NCI-H524 (cell line): Measurements from ENCODE around the gene ITCH.

Source experiments
- DNase-seq, 2 experiments: peaks; one replicate each; lab custom pipeline; 2025; lab: John Stamatoyannopoulos, UW

The ITCH gene

GRCh38 chr20:34531608-34532265 lies 168.7 kb downstream of the ITCH start:
- DNase-seq, result no peak

DNA sequence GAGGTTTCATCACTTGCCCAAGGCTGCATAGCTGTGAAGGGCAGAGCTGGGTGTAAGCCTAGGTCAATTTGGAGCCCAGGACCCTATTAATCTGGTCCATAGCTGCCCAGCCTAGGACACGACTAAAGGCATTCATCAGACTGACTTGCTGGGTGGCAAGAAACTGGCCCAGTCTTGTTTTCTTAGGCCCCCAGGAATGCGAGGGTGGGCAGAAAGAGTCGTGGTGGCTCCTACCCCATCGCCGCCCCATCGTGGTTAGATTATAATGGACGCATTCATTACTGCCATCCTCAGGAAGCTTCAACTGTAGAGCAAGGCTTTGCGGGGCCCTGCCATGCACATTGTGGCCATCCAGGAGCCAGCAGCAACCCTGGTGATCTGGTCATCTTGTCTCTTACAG lies 169.2 kb downstream of the ITCH start:
- no peak for DNase-seq

DNA sequence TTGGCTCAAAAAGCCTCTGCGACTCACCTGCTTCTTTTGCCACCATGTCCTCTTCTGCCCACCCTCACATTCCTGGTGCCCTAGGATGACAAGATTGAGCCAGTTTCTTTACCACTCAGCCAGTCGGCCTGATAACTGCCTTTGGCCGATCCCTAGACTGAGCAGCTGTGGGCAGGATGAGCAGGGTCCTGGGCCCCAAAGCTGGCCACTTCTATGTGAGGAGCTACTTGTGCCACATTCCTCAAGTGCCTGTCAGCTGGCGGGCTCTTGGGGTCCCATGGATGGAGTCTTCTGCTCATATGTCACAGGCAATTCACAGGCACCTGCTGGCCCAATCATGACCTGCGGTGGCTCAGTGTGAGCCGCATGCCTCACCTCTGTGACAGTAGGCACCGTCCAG lies 169.7 kb downstream of the ITCH start:
- no peak for DNase-seq

DNA sequence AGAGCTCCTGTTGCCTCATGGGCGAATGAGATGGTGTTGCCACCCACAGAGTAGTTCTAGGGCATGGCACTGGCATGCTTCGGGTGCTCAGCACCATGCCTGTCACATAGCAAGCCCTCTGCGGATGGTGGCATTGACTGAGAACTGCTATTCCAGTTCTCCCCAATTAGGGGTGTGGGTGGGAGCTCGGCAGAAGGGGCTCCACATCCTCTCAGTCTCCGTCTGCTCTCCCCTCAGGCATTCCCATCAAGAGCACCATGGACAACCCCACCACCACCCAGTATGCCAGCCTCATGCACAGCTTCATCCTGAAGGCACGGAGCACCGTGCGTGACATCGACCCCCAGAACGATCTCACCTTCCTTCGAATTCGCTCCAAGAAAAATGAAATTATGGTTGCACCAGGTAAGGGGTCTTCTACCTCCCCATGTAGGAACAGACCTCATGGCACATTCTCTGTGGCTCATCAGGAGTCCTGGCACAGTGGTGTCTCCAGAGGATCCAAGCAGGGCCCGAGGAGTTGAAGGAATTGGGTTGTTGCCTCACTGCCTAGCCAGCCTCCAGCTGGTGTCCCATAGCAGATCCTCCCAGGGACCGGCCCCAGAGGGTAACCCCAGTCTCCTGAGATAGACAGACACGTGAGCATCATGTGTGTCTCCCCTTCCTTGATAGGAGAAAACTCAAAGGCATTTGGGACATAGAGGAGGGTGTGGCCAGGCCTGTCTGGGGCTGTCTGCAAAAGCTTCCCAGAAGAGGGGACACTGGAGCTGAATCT lies 171.5 kb downstream of the ITCH start:
- no peak for DNase-seq

DNA sequence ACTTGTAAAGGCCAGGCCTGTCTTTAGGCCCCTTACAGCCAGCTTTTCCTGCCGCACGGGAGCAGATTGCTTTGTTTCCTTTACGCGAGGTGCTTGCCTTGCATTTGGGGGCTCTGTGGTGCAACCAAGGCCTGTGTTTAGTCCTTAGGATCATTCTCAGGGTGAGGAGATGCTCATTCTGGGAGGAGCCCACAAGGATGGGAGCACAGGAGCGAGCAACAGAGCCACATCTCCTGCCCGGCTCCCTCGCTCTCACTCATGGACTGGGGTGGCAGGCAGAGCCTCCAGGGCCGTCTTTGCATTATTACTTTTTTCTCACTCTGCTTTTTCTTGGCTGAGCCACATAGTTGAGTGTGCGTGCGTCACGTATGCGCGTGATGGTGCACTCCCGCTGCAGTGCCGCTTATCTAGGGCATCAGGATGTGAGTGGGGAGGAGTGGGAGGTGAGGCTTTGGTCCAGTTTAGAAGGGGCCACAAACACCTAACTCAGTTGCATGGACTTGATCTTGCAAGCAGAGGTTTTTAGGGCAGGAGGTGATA lies 172.3 kb downstream of the ITCH start:
- DNase-seq, result no peak

GRCh38 chr20:34535857-34536256 lies 172.8 kb downstream of the ITCH start:
- no peak for DNase-seq

- peak; percentile 57 to 86 for DNase-seq
Observed at GRCh38 chr20:34536798-34537394, 173.8 kb downstream of the ITCH start.

DNA sequence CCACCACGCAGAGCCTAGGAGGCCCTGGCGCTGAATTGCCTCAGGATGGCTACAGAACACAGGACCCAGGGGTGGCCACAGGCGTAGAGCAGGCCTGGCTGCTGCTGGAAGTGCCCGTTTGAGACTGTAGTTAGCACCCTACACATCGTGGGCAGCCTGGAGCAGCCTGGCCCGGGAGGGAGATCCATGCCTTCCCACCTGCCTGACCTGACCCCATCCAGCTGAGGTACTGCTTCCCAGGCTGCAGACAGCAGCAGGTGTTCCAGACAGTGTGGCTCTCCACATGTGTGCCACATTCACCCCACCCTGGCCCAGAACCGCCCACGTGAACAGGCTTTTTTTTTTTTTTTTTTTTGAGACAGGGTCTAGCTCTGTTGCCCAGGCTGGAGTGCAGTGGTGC lies 174.6 kb downstream of the ITCH start:
- DNase-seq, result no peak

GRCh38 chr20:34538671-34539123 lies 175.6 kb downstream of the ITCH start:
- peak; percentile 13 to 54 for DNase-seq

GRCh38 chr20:34539756-34540155 lies 176.7 kb downstream of the ITCH start:
- no peak for DNase-seq

DNA sequence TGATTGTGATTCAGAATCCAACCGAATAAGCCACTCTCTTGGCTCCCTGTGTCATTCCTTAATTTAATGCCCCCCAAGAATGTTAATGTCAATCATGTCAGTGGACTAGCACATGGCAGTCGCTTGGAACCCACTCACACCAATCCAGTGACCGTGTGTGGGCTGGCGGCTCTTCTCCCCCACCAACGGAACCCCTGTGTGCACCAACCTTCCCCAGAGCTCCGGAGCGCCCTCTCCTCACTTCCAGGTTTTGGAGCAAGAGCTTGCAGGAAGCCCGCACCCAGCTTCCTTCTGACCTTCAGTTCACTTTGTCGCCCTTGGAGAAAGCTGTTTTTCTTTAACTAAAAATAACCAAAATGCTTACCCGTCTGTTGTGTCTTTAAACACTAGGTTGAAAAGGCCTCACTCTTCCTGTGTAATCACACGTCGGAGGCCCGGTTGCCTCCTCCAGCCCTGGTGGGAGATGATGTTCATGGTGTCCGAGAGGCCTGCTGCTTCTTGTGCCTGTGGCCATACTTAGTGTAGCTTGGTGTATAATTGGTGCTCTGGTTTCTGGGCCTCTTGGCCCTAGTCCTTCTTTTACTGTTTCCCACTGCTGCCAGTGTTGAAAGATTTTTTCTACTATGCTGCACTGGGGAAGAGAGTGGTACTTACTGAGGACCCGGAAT lies 177.7 kb downstream of the ITCH start:
- no peak for DNase-seq

DNA sequence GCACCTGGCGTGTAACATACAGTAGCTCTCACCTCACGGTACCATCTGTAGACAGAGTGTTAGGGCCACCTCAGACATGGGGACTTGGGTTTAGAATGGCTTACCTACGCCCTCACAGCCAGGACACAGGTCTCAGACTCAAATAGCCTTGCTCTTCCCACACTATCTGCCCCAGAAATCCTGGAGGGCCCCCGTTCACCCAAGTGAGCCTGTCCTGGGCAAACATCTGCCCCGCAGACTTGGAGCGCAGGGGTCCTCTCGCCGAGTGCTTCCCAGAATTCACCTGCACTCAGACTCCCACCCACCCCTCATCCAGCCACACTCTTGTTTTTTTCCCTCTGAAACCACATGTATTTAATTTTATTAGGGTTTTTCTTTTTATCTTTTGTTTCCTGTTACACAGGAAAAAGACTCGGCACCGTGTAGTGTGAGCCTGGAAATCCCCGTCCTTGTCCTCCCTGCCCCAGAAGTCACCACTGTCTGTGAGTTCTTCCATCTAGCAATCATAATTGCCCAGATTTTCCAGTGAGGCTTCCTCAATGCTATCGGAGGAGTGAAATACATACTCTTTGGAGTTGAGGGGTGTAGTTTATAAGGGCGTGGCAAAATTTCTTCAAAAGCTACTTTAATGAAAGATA lies 178.3 kb downstream of the ITCH start:
- no peak for DNase-seq

DNA sequence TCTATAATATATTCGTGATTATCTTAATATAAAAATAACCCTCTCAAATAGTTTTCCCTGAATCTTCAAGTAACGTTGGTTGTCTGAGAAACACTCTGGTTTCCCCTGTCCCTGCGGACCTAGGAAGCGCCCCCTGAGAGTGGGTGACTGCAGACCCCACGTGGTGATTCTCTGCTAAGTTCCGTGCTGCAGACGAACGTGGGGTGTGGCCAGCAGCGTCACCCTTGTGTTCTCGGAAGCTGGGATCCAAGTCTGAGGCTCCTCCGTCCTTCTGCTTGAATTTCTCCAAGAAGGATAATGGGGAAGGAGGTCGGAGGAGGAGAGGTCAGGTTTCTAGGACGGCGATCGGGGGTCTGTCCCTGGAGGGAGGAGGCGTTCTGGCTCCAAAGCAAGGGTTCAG lies 178.8 kb downstream of the ITCH start:
- DNase-seq, result no peak

DNA sequence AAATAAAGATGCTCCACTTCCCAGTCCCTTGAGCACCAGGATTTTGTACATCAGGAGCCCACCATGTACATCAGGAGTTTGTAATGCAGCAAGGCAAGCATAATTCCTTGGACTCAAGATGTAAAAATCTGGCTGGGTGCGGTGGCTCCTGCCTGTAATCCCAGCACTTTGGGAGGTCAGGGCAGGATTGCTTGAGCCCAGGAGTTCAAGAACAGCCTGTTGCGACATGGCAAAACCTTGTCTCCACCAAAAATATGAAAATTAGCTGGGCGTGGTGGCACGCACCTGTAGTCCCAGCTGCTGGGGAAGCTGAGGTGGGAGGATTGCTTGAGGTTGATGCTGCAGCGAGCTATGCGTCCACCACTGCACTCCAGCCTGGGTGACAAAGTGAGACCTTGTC lies 179.4 kb downstream of the ITCH start:
- DNase-seq, result no peak

DNA sequence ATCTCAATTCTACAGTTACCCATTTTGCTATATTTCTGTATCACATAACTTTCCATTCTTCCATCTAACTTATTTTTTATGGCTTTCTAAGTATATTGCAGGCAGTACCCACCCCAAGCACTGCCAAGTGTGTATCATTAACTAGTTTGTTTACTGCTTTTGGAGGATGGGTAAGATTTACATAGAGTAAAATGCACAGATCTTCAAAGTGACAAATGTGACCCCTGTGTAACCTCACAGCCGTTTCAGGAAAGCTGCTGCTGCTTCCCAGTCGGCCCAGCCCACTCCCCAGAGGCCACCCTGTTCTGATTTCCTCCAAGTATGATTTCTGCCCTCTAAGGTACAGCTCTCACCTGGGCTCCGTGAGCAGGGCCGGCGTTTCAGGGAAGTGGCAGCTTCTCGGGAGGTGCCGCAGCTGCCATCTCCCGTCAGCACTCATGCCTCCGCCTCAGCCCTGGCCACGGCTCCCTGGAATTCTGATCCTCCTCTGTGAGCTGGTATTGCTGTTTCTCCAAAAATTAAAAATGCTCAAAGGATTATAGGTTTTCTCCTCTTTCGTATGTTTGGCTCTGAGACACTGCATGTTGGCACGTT lies 180.5 kb downstream of the ITCH start:
- no peak for DNase-seq

DNA sequence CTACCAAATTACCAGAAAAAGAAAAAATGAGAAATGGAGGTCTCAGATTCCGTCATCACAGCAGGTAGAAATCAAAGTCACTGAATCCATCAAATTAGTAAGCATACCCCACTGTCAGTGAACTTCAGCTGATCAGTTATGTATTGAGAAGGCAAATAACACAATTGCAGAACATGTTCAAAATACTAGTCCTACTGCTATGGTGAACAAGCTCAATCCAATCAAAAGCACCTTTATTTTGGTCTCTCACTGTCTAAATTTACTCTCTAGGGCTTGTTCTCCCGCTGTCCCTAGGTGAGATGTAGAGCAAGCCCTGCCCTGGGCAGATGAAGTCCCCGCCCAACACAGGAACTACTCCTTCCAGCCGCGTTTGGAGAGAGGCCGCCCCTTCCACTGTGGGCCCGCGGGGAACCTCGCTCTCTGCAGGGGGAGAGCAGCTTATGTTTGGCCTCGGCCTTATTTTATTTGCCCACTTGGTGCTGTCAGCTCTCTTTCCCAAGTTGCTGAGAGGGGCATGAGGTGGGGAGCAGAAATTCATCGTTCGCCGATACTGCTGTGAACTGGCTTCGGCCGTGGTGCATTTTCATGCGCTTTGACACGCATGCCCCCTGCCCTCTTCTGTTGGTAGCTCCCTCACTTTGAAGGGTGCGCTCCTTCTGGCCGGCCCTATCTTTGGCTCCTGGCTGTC lies 181.2 kb downstream of the ITCH start:
- DNase-seq, result no peak

DNA sequence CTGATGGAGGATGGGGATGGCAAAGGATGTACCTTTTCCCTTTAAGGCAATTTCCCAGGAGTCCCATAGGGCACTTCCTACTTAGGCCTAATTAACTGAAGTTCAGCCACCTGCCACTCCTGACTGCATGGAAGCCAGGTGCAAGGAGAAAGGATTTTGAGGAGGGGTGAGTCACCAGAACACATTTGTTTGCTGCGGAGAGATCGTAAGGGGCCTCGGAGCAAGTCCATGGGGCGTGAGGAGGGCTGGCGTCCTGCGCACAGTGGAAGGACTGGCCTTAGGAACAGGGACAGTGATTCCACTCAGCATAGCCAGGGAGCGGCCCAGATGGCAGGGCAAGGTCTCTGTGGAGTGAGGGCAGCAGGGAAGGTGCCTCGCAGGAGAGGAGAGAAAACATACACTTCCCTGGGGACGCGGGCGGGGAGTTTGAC lies 183.7 kb downstream of the ITCH start:
- DNase-seq, result peak; percentile 96 to 99

DNA sequence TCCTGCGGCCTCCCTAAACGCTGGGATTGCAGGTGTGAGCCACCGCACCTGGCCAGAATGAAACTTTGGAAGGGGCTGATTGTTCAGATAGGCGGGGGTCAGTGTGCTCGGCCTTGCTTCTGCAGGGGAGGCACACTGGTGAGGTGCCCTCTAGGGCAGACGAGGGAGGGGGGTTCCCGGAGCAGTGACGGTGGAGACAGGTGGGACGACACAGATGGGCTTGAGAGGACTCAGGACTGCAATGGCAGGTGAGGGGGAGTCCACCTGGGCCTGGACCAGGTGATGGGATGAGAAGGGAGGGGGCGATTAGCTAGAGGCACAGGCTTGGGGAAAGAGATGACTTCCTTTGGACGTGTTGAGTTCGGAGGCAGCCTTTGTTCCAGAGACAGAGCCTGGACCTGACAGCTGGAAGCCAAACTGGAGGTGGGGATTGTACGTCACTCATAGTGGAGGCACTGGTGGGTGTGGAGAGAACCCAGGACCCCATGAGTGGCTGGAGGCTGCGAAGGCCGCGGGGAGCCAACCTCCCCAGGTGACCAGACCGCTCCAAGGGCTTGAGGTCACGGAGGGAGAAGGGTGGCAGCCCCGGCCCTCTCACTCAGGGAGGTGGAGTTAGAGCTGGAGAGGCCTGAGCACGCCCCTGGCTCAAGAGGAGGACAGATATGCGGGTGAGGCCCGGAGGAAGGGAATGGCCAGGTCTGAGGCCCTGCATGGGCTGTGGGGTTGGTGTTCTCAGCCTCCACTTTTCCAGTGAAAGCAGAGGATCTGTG lies 185.0 kb downstream of the ITCH start:
- no peak for DNase-seq

- DNase-seq, result no peak
Observed at GRCh38 chr20:34549291-34549928, 186.3 kb downstream of the ITCH start.

- no peak for DNase-seq
Observed at GRCh38 chr20:34549929-34550305, 186.8 kb downstream of the ITCH start.
